NCI-H510A treated with DMSO at 0.1 percent for 48 hours (cell line): Measurements from ENCODE around the gene SORBS1.
"Not testable (repeated sequence)": the region's sequence is repeated elsewhere in the genome, so short reads cannot be mapped to it uniquely, and the experiment has no call there.

Source experiments
- DNase-seq: peaks from one replicate; lab custom pipeline; 2025; lab: John Stamatoyannopoulos, UW

Gene SORBS1

GRCh38 chr10:95388539-95388938 lies 172.6 kb downstream of the SORBS1 start:
- peak; percentile 71 for DNase-seq

GRCh38 chr10:95388109-95388471 lies 173.1 kb downstream of the SORBS1 start:
- no peak for DNase-seq

GRCh38 chr10:95384011-95384704 lies 177.0 kb downstream of the SORBS1 start:
- DNase-seq = no peak

- no peak for DNase-seq
Observed at GRCh38 chr10:95382596-95382995, 178.6 kb downstream of the SORBS1 start.

GRCh38 chr10:95382174-95382573 lies 179.0 kb downstream of the SORBS1 start:
- DNase-seq = no peak

- no peak for DNase-seq
Observed at GRCh38 chr10:95377950-95378349, 183.2 kb downstream of the SORBS1 start.

GRCh38 chr10:95375418-95375817 lies 185.8 kb downstream of the SORBS1 start:
- DNase-seq = no peak

- DNase-seq = peak; percentile 91
Observed at GRCh38 chr10:95374597-95375209, 186.5 kb downstream of the SORBS1 start.

- DNase-seq = no peak
Observed at GRCh38 chr10:95373660-95374059, 187.5 kb downstream of the SORBS1 start.

GRCh38 chr10:95364342-95364741 lies 196.8 kb downstream of the SORBS1 start:
- no peak for DNase-seq

- peak; percentile 85 for DNase-seq
Observed at GRCh38 chr10:95363303-95363912, 197.8 kb downstream of the SORBS1 start.

GRCh38 chr10:95360122-95360714 lies 201.0 kb downstream of the SORBS1 start:
- peak; percentile 28 for DNase-seq

GRCh38 chr10:95359466-95359865 lies 201.7 kb downstream of the SORBS1 start:
- DNase-seq = no peak

GRCh38 chr10:95356190-95356955 lies 204.8 kb downstream of the SORBS1 start:
- DNase-seq = no peak

- DNase-seq = no peak
Observed at GRCh38 chr10:95355301-95355700, 205.9 kb downstream of the SORBS1 start.

- no peak for DNase-seq
Observed at GRCh38 chr10:95354110-95354509, 207.1 kb downstream of the SORBS1 start.

GRCh38 chr10:95353123-95353522 lies 208.0 kb downstream of the SORBS1 start:
- DNase-seq = no peak

- DNase-seq = no peak
Observed at GRCh38 chr10:95352684-95353083, 208.5 kb downstream of the SORBS1 start.

GRCh38 chr10:95350830-95351228 lies 210.3 kb downstream of the SORBS1 start:
- no peak for DNase-seq

GRCh38 chr10:95350219-95350829 lies 210.8 kb downstream of the SORBS1 start:
- DNase-seq = no peak

- DNase-seq = not testable (repeated sequence)
Observed at GRCh38 chr10:95347402-95347766, 213.8 kb downstream of the SORBS1 start.
